NT2/D1 (cell line): ENCODE data around the gene PKNOX2.

ENCODE experiments used
- SUZ12 ChIP-seq: IDR thresholded peaks from 2 replicates; pipeline ENCODE4 v1.6.1; 2011; ENCODE audit not compliant: insufficient read length, insufficient read depth; ENCODE audit errors: extremely low read depth
- ZNF274 ChIP-seq: IDR thresholded peaks from 2 replicates; pipeline ENCODE4 v1.6.1; 2011; ENCODE audit warnings: mild to moderate bottlenecking, low read depth, low read length

DNA sequence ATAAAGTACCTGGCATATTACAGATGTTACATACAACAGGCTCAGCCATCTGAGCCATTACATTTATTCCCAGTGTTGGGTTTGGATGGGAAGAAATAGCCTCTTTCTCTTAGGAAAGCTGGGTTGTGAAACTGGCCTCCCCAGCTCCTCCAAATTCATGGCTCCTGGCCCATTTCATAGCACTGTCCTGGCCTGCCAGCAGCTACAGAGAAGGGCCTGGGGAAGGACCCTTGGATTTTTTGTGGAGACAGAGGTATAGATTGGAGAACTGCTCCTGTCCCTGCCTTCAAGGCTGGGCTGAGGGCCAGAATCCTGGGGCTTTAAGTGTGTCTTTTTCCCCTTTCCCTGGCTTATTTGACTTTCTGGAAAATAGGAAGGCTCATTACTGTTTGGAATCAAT is 18.0 kb downstream of the PKNOX2 start:
- TF ChIP-seq ZNF274, result no peak
- no peak for TF ChIP-seq SUZ12
